Bronchial epithelial cell (primary cell): ENCODE data around the gene HIP1. TPM values are rescaled to one million over a fixed set of nuclear protein-coding genes. Genes with fewer than 3 reads are reported as not detected.
"Not testable (repeated sequence)": the region's sequence is repeated elsewhere in the genome, so short reads cannot be mapped to it uniquely, and the experiment has no call there.

ENCODE experiments used
- DNase-seq: peaks from one replicate; pipeline ENCODE4 v3.0.0-alpha.2; 2010; ENCODE audit warnings: low read depth
- FAIRE-seq: peaks from 2 replicates; lab custom pipeline; 2011; peaks lifted over from hg19 to GRCh38; lab: Jason Lieb, UNC
- H3K27me3 ChIP-seq: 2 replicates; pipeline ENCODE4 v1.5.1; 2011; ENCODE audit warnings: low read length; ENCODE audit not compliant: control insufficient read depth, insufficient read depth
- H3K36me3 ChIP-seq: 2 replicates; pipeline ENCODE4 v1.5.1; 2011; ENCODE audit warnings: low read length; ENCODE audit not compliant: control insufficient read depth, insufficient read depth
- H3K4me3 ChIP-seq: 2 replicates; pipeline ENCODE4 v1.5.1; 2011; ENCODE audit warnings: mild to moderate bottlenecking, low read depth, low read length, control low read depth
- total RNA-seq: library from RNA; depleted of rRNA; stranded (reverse); fragments of >200 nt; gene quantifications from 2 replicates; pipeline ENCODE4 v1.2.1, GENCODE V29; 2014
- TF ChIP-seq, protein P1 (sequence below): IDR thresholded peaks from 2 replicates; pipeline ENCODE4 v1.5.1; 2011; ENCODE audit warnings: mild to moderate bottlenecking, moderate library complexity, low read length, control low read depth, inconsistent platforms; ENCODE audit not compliant: insufficient read depth, severe bottlenecking

The HIP1 gene
- total RNA-seq, 1 donor from 2014 or later: 3.2 TPM

GRCh38 chr7:75772081-75773077, 33.6 kb upstream of the HIP1 start, which contains the start of gene CCL26:
Gene CCL26, minus strand, starts transcription at chr7:75772211. Its CDS starts 35 bp downstream, at chr7:75772176.
- DNase-seq: peak; percentile 62
- no peak within 1 kb of the TSS for H3K4me3 ChIP-seq
- FAIRE-seq: no peak
- no peaks in the 10 kb centered on the region for H3K27me3 ChIP-seq
- TF ChIP-seq, protein P1, sequence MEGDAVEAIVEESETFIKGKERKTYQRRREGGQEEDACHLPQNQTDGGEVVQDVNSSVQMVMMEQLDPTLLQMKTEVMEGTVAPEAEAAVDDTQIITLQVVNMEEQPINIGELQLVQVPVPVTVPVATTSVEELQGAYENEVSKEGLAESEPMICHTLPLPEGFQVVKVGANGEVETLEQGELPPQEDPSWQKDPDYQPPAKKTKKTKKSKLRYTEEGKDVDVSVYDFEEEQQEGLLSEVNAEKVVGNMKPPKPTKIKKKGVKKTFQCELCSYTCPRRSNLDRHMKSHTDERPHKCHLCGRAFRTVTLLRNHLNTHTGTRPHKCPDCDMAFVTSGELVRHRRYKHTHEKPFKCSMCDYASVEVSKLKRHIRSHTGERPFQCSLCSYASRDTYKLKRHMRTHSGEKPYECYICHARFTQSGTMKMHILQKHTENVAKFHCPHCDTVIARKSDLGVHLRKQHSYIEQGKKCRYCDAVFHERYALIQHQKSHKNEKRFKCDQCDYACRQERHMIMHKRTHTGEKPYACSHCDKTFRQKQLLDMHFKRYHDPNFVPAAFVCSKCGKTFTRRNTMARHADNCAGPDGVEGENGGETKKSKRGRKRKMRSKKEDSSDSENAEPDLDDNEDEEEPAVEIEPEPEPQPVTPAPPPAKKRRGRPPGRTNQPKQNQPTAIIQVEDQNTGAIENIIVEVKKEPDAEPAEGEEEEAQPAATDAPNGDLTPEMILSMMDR: no peak
- no peaks in the 10 kb centered on the region for H3K36me3 ChIP-seq

GRCh38 chr7:75771224-75771623, 32.5 kb upstream of the HIP1 start:
- H3K4me3 ChIP-seq: no peak overlapping the region
- no peak for FAIRE-seq
- H3K27me3 ChIP-seq: no peaks in the 10 kb centered on the region
- DNase-seq: peak; percentile 47
- no peaks in the 10 kb centered on the region for H3K36me3 ChIP-seq
- TF ChIP-seq, protein P1: no peak

DNA sequence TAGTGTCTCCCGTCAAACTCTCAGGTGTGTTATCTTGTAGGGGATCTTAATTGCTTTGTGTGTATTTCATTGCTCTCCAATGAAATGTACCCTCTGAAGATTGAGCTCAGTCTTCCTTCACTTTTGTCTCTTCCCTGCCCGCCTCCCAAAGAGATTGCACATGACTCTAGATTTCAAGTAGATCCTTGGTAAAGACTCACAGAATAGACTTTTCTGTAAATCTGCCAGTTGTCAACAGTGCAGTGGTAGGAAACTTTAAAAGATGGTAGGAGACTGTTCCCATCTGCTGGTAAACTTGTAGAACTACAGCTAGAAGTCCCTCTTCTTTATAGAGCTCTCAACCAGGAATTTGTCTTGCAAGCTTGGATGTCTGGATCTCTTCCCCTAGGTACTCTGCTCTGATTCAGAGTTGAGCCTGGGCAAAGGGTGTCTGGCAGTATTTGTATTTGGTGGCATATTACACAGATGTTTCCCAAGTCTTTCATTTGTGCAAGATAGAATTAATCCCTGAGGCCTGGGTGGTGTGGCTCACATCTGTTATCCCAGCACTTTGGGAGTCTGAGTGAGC, 23.7 kb upstream of the HIP1 start:
- TF ChIP-seq, protein P1: peak; percentile 74
- no peaks in the 10 kb centered on the region for H3K27me3 ChIP-seq
- FAIRE-seq (no peak), DNase-seq (peak; percentile 64)
- H3K36me3 ChIP-seq: no peaks in the 10 kb centered on the region
- no peak overlapping the region for H3K4me3 ChIP-seq

DNA sequence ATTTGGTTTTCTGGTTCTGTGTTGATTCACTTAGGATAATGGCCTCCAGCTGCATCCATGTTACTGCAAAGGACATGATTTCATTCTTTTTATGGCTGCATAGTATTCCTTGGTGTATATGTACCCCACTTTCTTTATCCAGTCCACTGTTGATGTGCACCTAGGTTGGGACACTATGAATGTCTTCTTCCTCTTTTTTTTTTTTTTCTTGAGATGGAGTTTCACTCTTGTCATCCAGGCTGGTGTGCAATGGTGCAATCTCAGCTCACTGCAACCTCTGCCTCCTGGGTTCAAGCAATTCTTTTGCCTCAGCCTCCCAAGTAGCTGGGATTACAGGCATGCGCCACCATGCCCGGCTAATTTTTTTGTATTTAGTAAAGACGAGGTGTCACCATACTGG, 23.1 kb upstream of the HIP1 start:
- DNase-seq, H3K36me3 ChIP-seq, H3K27me3 ChIP-seq, H3K4me3 ChIP-seq, FAIRE-seq: not testable (repeated sequence)

GRCh38 chr7:75758491-75758890, 19.8 kb upstream of the HIP1 start:
- Histone ChIP-seq H3K36me3 (no peaks in the 10 kb centered on the region), H3K4me3 (no peak overlapping the region), H3K27me3 (no peaks in the 10 kb centered on the region)
- FAIRE-seq (no peak), DNase-seq (no peak)
- TF ChIP-seq, protein P1: no peak

DNA sequence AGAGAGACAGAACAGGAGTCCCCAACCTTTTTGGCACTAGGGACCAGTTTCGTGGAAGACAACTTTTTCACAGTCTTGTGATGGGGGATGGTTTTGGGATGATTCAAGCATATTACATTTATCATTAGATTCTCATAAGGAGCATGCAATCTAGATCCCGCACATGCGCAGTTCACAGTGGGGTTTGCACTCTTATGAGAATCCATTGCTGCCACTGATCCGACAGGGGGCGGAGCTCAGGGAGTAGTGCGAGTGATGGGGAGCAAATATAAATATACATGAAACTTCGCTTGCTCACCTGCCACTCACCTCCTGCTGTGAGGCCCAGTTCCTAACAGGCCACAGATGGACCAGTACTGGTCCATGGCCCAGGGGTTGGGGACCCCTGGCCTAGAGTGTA, 19.1 kb upstream of the HIP1 start:
- no peaks in the 10 kb centered on the region for H3K27me3 ChIP-seq
- H3K4me3 ChIP-seq: no peak overlapping the region
- TF ChIP-seq, protein P1: no peak
- DNase-seq (no peak), FAIRE-seq (no peak)
- H3K36me3 ChIP-seq: no peaks in the 10 kb centered on the region
